Measurements from ENCODE around the gene GOT1. TPM values are rescaled to one million over a fixed set of nuclear protein-coding genes. Genes with fewer than 3 reads are reported as not detected.

Gene GOT1
- total RNA-seq, 4 donors from 2014 or later: 91.4 to 215 (median 135) TPM

- Histone ChIP-seq H3K36me3 (no peaks in the 10 kb centered on the region), H3K4me1 (peaks cover 77 to 79% of the 10 kb centered on the region in 2 donors), H3K4me3 (peak overlapping the region; percentile 80 to 97 (median 94)), H3K27me3 (no peaks in the 10 kb centered on the region), H3K27ac (peak overlapping the region; percentile 92 to 99 (median 98)), H3K9me3 (no peaks in the 10 kb centered on the region)
- no peak for ATAC-seq
- intact Hi-C loops (cut with DNase I; ENCODE audit: low total_unique reads) (loop anchor here (1.0 to 10.0 kb wide), 7 partner anchors 192 to 1932 kb away; partner anchors contain the start of genes COX15, CUTC, HIF1AN and MMS19), in situ Hi-C loops (cut with MboI; ENCODE audit: low sequenced_read_pairs in 4 of 4) (loop anchor here in 3 of 4 donors (5.0 to 25.0 kb wide), 4 partner anchors 185 to 305 kb away; partner anchors contain the start of genes COX15 (in 1 of the 3) and CUTC (in 1 of the 3))
- TF ChIP-seq POLR2A (IDR thresholded peaks at IDR 0.05) (no peak), CTCF (IDR thresholded peaks at IDR 0.05 in 4 of 5, conservative IDR thresholded peaks at IDR 0.05 in 1 of 5) (no peak)
- DNase-seq: no peak
Measured at GRCh38 chr10:99429517-99430095, 818 bp downstream of the GOT1 start.

GRCh38 chr10:99427566-99428190 lies 2.7 kb downstream of the GOT1 start:
- H3K4me3 ChIP-seq: no peak overlapping the region
- peaks cover 76 to 77% of the 10 kb centered on the region in 2 donors for H3K4me1 ChIP-seq
- no peaks in the 10 kb centered on the region for H3K9me3 ChIP-seq
- intact Hi-C loops (cut with DNase I; ENCODE audit: low total_unique reads) (no loop called here), in situ Hi-C loops (cut with MboI; ENCODE audit: low sequenced_read_pairs in 4 of 4) (loop anchor here in 2 of 4 donors (25.0 kb wide), 1 partner anchor 285 kb away; no protein-coding TSS in a partner anchor)
- H3K27ac ChIP-seq: peak overlapping the region; percentile 92 to 99 (median 98)
- DNase-seq (no peak), ATAC-seq (no peak)
- no peaks in the 10 kb centered on the region for H3K27me3 ChIP-seq
- TF ChIP-seq CTCF (IDR thresholded peaks at IDR 0.05 in 4 of 5, conservative IDR thresholded peaks at IDR 0.05 in 1 of 5) (no peak), POLR2A (IDR thresholded peaks at IDR 0.05) (no peak)
- H3K36me3 ChIP-seq: no peaks in the 10 kb centered on the region

GRCh38 chr10:99426689-99427088 lies 3.7 kb downstream of the GOT1 start:
- DNase-seq (no peak), ATAC-seq (no peak)
- no peak overlapping the region for H3K4me3 ChIP-seq
- H3K9me3 ChIP-seq: no peaks in the 10 kb centered on the region
- H3K27ac ChIP-seq: peak overlapping the region; percentile 92 to 99 (median 98)
- H3K27me3 ChIP-seq: no peaks in the 10 kb centered on the region
- no peak for TF ChIP-seq CTCF (IDR thresholded peaks at IDR 0.05 in 4 of 5, conservative IDR thresholded peaks at IDR 0.05 in 1 of 5)
- TF ChIP-seq POLR2A (IDR thresholded peaks at IDR 0.05): no peak
- intact Hi-C loops (cut with DNase I; ENCODE audit: low total_unique reads) (no loop called here), in situ Hi-C loops (cut with MboI; ENCODE audit: low sequenced_read_pairs in 4 of 4) (loop anchor here in 2 of 4 donors (25.0 kb wide), 1 partner anchor 286 kb away; no protein-coding TSS in a partner anchor)
- H3K36me3 ChIP-seq: no peaks in the 10 kb centered on the region
- peaks cover 72 to 74% of the 10 kb centered on the region in 2 donors for H3K4me1 ChIP-seq

GRCh38 chr10:99425204-99425603 lies 5.2 kb downstream of the GOT1 start:
- DNase-seq (no peak), ATAC-seq (peak; percentile 68 to 90)
- no peaks in the 10 kb centered on the region for H3K27me3 ChIP-seq
- peaks cover 0 to 7% of the 10 kb centered on the region in 2 donors for H3K36me3 ChIP-seq
- in situ Hi-C loops (cut with MboI; ENCODE audit: low sequenced_read_pairs in 4 of 4) (loop anchor here in 2 of 4 donors (25.0 kb wide), 1 partner anchor 287 kb away; no protein-coding TSS in a partner anchor), intact Hi-C loops (cut with DNase I; ENCODE audit: low total_unique reads) (no loop called here)
- H3K4me3 ChIP-seq: no peak overlapping the region
- TF ChIP-seq CTCF (IDR thresholded peaks at IDR 0.05 in 4 of 5, conservative IDR thresholded peaks at IDR 0.05 in 1 of 5) (no peak), POLR2A (IDR thresholded peaks at IDR 0.05) (no peak)
- H3K27ac ChIP-seq: peak overlapping the region; percentile 92 to 99 (median 98)
- H3K4me1 ChIP-seq: peaks cover 81 to 85% of the 10 kb centered on the region in 2 donors
- no peaks in the 10 kb centered on the region for H3K9me3 ChIP-seq

Measured in gastrocnemius medialis (tissue), 4 donors.